Suppressor macrophage treated with lipopolysaccharide for 4 hours (primary cell): Measurements from ENCODE around the gene ABCA1.
"Not testable (repeated sequence)": the region's sequence is repeated elsewhere in the genome, so short reads cannot be mapped to it uniquely, and the experiment has no call there.

ENCODE experiments used
- DNase-seq: peaks from one replicate; pipeline ENCODE4 v3.0.0-alpha.2; 2020

ABCA1 gene

DNA sequence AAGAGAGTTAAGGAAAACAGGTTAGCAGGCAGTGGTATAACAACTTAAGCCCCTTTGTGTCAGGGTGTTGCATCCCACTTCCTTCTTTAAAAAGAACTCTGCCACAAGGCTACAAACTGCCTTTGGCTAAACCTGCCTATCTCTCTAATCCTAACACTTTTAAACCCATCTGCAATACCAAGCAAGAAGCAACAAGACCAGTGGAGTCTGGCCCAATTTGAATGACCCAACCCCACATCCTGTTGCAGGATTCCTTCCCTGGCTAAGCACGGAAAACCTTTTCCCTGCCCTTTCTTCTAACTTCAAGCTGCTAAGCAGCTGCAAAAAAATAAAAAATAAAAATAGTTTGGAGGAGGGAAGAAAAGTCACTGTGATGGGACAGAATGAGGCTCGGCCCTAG is 27.1 kb downstream of the ABCA1 start:
- no peak for DNase-seq

GRCh38 chr9:104900324-104900723 is 27.6 kb downstream of the ABCA1 start:
- DNase-seq: no peak

- no peak for DNase-seq
These were observed 28.2 kb downstream of the ABCA1 start for GRCh38 chr9:104899759-104900247.

- not testable (repeated sequence) for DNase-seq
These were observed 29.6 kb downstream of the ABCA1 start for GRCh38 chr9:104898376-104898775.

- DNase-seq: no peak
These were observed 31.8 kb downstream of the ABCA1 start for GRCh38 chr9:104896131-104896530.

GRCh38 chr9:104895572-104895971 is 32.4 kb downstream of the ABCA1 start:
- peak; percentile 29 for DNase-seq

- DNase-seq: no peak
These were observed 35.3 kb downstream of the ABCA1 start for GRCh38 chr9:104892701-104893100.

- no peak for DNase-seq
These were observed 37.6 kb downstream of the ABCA1 start for GRCh38 chr9:104890433-104890770.

DNA sequence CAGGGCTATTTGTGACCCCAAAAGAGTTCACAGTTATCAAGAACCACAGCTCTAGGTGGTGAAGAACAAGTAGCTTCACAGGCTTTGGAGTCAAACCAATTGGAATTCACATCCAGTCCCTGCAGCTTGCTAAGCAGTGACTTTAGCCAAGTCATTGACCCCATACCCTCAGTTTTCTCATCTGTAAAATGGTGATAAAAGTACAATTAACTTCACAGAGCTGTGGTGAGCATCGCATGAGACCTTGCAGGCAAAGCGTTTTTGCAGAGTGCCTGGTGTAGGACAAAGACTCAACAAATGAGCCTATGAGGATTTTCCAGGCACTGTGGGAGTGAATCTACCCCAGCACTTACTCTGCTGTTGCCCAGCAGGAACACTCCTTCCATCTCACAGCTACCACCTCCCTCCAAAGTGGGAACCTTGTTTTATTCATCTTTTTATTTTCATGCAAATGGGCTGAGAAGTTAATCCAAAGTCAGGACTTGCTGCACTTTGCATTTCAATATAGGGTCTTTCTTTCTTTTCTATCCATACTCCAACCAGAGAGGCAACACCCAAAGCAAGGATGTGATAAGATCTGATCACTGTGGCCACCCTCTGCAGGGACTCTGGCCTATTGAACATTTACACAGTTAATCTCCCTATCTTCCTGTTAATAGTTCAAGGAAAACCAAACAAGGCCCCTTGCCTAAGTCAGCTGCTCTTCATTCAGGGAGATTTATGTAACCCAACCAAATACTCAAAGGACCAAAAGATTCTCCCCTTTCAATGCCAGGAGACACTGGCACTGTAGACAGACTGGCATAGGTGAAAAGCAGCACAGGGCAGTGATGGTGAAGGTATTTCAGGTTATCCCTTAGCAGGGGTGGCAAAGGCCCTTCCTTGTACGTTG is 41.9 kb downstream of the ABCA1 start:
- DNase-seq: no peak

GRCh38 chr9:104883169-104883568 is 44.8 kb downstream of the ABCA1 start:
- no peak for DNase-seq

- DNase-seq: no peak
These were observed 45.4 kb downstream of the ABCA1 start for GRCh38 chr9:104882566-104882965.

DNA sequence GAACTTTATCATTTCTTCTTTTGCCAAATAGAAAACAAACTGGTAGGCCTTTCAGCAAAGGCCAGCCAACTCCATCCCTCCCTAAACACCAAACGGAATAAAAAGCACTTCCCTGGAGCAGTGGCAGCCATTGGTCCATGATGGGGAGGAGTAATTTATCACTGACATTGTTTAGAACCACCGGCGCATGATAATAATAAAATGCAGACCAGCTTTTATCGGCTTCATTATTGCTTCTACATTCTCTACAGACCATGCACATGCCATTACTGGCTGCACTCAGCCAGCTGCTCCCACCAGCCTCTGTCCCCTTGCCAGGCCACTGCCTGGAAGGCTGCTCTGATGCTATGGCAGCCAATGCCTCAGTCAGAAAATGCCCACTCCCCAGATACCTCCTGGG is 45.9 kb downstream of the ABCA1 start:
- no peak for DNase-seq

GRCh38 chr9:104879555-104880309 is 48.2 kb downstream of the ABCA1 start:
- no peak for DNase-seq

DNA sequence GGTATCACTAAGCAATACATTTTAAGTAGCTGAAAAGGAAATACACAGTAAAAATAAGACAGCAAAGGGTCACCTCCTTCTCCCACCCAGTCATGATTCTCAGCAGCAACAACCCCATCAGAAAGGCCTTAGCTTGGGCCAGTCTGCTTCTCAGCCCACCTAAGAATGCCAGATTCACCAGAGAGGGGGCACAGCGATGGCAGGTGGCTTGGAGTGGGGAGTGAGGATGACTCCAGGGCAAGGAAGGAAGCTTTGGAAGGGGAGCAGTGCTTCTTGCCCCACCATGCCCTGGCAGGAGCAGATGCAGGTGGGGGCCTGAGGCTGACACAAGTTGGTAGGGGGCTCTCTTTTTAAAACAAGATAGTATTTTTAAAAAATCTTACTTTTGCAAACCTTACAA is 51.4 kb downstream of the ABCA1 start:
- DNase-seq: no peak

- DNase-seq: no peak
These were observed 52.1 kb downstream of the ABCA1 start for GRCh38 chr9:104875897-104876296.

GRCh38 chr9:104875320-104875719 is 52.6 kb downstream of the ABCA1 start:
- DNase-seq: no peak

GRCh38 chr9:104873489-104873850 is 54.5 kb downstream of the ABCA1 start:
- no peak for DNase-seq

DNA sequence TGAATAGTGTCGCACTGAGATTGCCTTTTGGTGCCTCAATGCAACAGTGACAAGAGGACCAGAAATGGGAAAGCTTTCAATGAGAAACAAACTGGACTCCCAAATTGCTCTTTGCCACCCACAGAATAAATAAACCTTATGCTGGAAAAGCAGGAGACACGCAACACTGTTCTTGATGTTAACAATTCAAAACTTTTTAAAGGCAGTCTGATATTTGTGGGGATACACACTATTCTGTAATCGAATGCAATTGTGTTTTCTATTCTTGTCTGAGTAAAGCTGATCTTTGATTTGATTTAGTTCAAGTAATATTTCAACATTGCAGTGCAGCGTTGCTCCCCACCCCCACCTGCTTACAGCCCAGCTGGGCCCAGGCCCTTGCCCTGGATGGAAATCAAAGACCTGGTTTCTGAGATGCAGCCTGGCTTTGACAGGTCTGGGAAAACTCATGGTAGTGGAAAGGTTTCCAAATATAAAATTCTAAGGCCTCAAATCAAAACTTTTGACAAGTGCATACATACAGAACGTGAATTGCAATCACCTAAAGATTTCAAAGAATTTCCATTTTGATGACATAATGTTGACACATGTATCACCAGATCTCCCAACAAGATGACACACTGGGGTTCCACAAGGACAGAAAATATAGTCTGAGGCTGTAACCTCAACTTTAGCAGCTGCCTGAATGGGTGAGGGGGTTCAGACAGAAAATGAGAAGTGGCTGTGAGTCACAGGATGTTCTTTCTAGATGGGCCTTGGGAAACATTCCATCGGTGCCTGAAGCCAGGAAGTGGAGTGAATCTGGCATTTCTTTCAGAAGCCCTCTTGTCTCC is 55.1 kb downstream of the ABCA1 start:
- DNase-seq: peak; percentile 96

- no peak for DNase-seq
These were observed 55.9 kb downstream of the ABCA1 start for GRCh38 chr9:104871961-104872527.

GRCh38 chr9:104869811-104870210 is 58.1 kb downstream of the ABCA1 start:
- DNase-seq: no peak

DNA sequence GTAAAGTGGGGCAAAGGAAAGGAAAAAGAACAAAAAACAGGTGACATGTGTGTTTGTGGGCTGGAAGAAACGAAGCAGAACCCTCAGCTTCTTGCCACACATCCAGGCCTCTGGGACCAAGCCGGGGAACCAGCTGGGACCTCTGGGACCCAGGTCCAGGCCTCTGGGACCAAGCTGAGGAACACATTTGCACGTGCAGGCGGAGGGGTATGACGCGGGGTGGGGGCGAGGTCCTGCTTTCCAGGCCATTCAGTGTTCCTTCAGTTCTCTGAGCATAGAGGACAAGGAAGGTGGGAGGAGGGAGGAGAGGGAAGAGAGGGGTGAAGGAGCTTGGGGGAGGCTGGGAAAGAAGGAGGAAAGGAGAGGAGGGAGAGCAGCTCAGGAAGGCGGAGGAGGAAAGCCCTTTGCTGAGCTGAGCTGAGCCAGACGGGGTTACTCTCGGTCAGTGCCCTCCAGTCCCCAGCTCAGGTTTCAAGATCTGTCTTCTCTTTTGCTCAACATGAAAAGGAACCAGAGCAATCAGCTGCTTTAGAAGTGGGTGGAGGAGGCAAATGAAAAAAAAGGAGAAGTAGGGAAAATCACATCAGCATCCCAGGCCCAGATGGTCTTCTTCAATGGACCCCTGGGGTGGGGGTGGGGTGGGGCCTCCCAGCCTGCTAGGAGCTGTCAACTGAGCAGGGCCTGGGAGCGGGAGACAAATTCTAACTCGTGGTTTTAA is 59.1 kb downstream of the ABCA1 start:
- DNase-seq: peak; percentile 95

GRCh38 chr9:104868303-104868686 is 59.7 kb downstream of the ABCA1 start:
- DNase-seq: peak; percentile 41
